GM12874 (cell line): ENCODE measurements around the gene ASZ1.

Source experiments
- TF ChIP-seq, protein P1 (sequence below): IDR thresholded peaks from 2 replicates; pipeline ENCODE4 v1.5.1; 2011; ENCODE audit warnings: low read depth, mild to moderate bottlenecking, control low read depth, low read length, moderate library complexity; ENCODE audit not compliant: insufficient read depth

Gene ASZ1

DNA sequence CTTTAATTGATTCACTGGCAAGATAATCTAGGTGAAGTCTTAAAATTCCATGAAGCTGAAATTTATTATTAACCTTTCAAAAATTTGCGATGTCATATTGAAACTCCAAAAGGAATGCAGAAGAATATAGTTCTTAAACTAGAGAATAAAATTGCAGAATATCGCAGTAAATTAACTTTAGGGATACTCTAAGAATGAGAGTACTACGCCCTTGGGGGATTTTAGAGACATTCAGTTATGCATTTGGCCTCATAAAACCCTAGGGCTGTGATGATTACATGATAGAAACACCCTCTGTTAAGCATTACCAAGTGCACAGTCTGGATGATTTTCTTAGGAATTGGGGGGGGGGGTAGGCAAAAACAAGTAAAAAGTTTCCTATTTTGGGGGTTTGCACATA lies 108.1 kb downstream of the ASZ1 start:
- TF ChIP-seq, protein P1, sequence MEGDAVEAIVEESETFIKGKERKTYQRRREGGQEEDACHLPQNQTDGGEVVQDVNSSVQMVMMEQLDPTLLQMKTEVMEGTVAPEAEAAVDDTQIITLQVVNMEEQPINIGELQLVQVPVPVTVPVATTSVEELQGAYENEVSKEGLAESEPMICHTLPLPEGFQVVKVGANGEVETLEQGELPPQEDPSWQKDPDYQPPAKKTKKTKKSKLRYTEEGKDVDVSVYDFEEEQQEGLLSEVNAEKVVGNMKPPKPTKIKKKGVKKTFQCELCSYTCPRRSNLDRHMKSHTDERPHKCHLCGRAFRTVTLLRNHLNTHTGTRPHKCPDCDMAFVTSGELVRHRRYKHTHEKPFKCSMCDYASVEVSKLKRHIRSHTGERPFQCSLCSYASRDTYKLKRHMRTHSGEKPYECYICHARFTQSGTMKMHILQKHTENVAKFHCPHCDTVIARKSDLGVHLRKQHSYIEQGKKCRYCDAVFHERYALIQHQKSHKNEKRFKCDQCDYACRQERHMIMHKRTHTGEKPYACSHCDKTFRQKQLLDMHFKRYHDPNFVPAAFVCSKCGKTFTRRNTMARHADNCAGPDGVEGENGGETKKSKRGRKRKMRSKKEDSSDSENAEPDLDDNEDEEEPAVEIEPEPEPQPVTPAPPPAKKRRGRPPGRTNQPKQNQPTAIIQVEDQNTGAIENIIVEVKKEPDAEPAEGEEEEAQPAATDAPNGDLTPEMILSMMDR, result no peak

DNA sequence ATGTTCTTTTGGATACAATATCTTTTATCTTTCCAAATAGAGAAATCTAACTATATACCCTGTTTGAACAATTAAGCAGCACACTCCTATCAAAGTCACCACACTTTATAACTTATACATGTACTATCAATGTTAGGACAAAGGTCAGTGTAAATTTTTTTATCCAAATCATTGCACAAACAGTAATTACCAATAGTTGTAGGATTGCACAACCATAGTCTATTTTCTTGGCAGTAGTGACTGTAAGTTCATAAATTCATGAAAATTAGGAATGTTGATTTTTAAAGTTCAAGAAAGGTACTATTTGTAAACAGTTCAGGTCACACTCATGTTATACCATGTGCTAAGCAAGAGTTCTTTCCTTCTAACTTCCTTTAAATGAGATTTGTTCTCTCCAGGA lies 113.7 kb downstream of the ASZ1 start:
- TF ChIP-seq, protein P1, result no peak
